Measurements from ENCODE around the gene THSD7B. TPM values are rescaled to one million over a fixed set of nuclear protein-coding genes. Genes with fewer than 3 reads are reported as not detected.

Gene THSD7B
- total RNA-seq, 6 donors from 2014 or later = 0.47 TPM; not detected in 5

GRCh38 chr2:137724912-137725311, 959.6 kb downstream of the THSD7B start:
- WGBS, 2 donors = 78 to 81% methylated on average over 2 of the region's 2 CpGs
- Histone ChIP-seq H3K27ac (no peak overlapping the region), H3K36me3 (no peaks in the 10 kb centered on the region), H3K4me1 (no peaks in the 10 kb centered on the region), H3K4me3 (no peak overlapping the region), H3K27me3 (no peaks in the 10 kb centered on the region), H3K9me3 (no peaks in the 10 kb centered on the region)
- no peak for DNase-seq
- TF ChIP-seq CTCF (IDR thresholded peaks at IDR 0.05) = no peak
- no peak for TF ChIP-seq POLR2AphosphoS5 (IDR thresholded peaks at IDR 0.05)
- TF ChIP-seq EP300 (IDR thresholded peaks at IDR 0.05) = no peak
- no peak for TF ChIP-seq POLR2A (IDR thresholded peaks at IDR 0.05)
- no peak for ATAC-seq (ENCODE audit: low FRiP score in 2 of 2)

Small RNAs within 50 kb of the gene (small RNA-seq; reads per million reads assigned to genes)
- 0 reads per million in 4 donors for gene RF00019
- gene RNA5SP105 = 0 reads per million in 4 donors

All from upper lobe of left lung (tissue), 6 donors.